Stimulated activated memory B cell treated with anti-CD40 and anti-IgM and Interleukin-4, amounts not matched to agents 10 μg/mL and 1 μg/mL and 100 μg/mL, for 72 hours (primary cell): Measurements from ENCODE around the gene KRT79.

ENCODE experiments used
- ATAC-seq: fragments of 150-1000 bp; cut with Tn5 transposase; 2 replicates; pipeline ENCODE4 v1.10.0; 2021
- H3K27ac Mint-ChIP-seq: one replicate; pipeline ENCODE4 v1.8.0; 2022; ENCODE audit warnings: mild to moderate bottlenecking, mixed read lengths
- H3K27me3 Mint-ChIP-seq: one replicate; pipeline ENCODE4 v1.8.0; 2022; ENCODE audit warnings: mixed read lengths
- H3K36me3 Mint-ChIP-seq: one replicate; pipeline ENCODE4 v1.8.0; 2022; ENCODE audit warnings: mixed read lengths
- H3K4me1 Mint-ChIP-seq: one replicate; pipeline ENCODE4 v1.8.0; 2022; ENCODE audit warnings: mixed read lengths
- H3K4me3 Mint-ChIP-seq: one replicate; pipeline ENCODE4 v1.8.0; 2022; ENCODE audit warnings: mild to moderate bottlenecking, moderate library complexity, mixed read lengths
- H3K9me3 Mint-ChIP-seq: one replicate; pipeline ENCODE4 v1.8.0; 2022; ENCODE audit warnings: mixed read lengths

KRT79 gene

GRCh38 chr12:52788876-52789636 lies 45.1 kb downstream of the KRT79 start:
- Mint-ChIP-seq H3K36me3 (no peaks in the 10 kb centered on the region), H3K9me3 (peaks cover 3% of the 10 kb centered on the region), H3K4me1 (peaks cover 8% of the 10 kb centered on the region), H3K27me3 (peaks cover 42% of the 10 kb centered on the region), H3K27ac (no peak overlapping the region), H3K4me3 (no peak overlapping the region)
- no peak for ATAC-seq

DNA sequence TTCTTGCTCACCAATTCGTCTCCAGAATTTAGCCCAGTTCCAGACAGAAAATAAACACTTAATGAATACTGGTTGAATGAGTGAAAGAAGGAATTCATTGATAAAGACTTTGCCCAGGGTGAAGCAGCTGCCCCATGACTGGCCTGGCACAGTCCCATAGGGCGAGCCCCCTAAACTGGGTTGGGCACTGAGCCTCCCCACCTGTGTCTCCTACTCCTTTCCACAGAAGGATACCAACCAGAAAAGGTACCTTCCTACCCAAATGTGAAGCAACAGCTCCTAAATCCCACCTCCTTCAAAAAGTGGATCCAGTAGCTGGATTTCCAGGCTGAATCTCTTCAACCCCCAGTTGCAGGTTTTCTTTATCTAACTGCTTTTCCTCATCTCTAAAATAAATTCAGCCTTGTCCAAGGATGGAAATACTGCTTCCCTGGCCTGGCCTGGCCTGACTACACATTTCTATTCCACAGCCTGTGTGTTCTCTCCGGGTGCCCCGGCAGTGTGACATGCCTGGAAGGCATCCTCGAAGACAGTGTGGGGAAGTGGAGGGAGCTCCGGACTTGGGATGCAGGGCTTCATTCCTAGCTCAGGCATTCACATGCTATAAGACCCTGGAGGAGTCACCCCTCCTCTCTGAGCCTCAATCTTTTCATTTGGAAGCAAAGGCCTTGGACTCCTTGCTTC lies 45.8 kb downstream of the KRT79 start:
- Mint-ChIP-seq H3K36me3 (no peaks in the 10 kb centered on the region), H3K4me3 (no peak overlapping the region), H3K27me3 (peaks cover 41% of the 10 kb centered on the region), H3K4me1 (peaks cover 8% of the 10 kb centered on the region), H3K27ac (no peak overlapping the region), H3K9me3 (peaks cover 3% of the 10 kb centered on the region)
- no peak for ATAC-seq

DNA sequence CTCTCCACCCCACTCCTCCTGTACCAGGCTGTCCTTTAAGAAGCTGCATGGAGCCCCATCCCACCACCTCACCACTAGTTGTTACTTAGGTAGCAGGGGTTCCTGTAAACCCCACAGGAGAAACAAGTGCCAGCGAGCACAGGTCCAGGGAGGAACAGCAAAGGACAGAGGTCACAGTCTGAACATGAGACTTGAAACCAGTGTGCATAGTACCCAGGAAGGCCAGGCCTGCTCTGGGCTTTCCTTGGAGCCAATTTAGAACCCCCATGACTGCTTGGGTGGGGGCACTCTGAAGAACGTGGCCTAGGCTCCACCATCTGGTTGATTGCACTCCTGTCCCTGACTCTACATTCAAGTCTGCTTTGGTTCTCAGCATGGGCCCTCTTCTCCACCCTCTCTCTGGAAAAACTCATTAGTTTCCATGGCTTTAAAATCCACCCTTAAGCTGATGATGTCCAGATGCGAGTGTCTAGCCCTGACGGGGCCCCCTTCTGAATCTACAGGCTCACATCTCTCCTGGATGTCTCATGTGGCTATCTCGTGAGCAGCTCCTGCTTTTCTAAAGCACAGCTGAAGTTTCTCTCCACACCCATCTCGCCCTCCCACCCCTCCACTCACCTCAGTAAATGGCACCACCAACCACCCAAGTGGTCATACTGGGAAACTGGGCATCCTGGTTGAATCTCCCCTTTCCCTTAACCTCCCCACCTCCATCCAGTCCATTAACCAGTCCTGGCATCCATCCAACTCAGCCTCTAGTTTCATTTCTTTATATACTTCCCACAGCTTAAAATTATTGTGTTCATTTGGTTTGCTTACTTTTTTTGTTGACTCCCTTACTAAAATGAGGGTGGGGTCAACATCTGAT lies 46.6 kb downstream of the KRT79 start:
- H3K27me3 Mint-ChIP-seq = peaks cover 40% of the 10 kb centered on the region
- ATAC-seq = no peak
- peaks cover 8% of the 10 kb centered on the region for H3K4me1 Mint-ChIP-seq
- H3K36me3 Mint-ChIP-seq = no peaks in the 10 kb centered on the region
- no peak overlapping the region for H3K4me3 Mint-ChIP-seq
- peaks cover 3% of the 10 kb centered on the region for H3K9me3 Mint-ChIP-seq
- H3K27ac Mint-ChIP-seq = no peak overlapping the region

DNA sequence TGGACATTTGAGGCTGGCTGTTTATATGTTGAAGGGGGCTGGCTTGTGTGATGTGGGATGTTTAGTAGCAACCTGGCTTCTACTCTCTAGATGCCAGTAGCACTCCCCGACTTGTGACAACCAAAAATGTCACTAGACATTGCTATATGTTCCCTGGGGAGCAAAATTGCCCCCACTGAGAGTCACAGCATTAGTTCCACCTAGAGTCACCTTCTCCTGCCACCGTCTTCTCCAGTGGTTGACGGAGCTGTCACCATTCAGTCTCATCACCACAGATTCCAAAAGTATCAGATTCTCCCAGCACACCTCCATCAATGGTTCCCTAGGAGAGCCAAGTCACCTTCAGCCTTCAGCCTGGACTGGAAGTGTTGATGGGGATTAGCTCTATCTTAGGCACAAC lies 49.2 kb downstream of the KRT79 start:
- H3K4me3 Mint-ChIP-seq = no peak overlapping the region
- peaks cover 31% of the 10 kb centered on the region for H3K27me3 Mint-ChIP-seq
- H3K27ac Mint-ChIP-seq = no peak overlapping the region
- H3K36me3 Mint-ChIP-seq = no peaks in the 10 kb centered on the region
- peaks cover 3% of the 10 kb centered on the region for H3K9me3 Mint-ChIP-seq
- no peak for ATAC-seq
- H3K4me1 Mint-ChIP-seq = no peaks in the 10 kb centered on the region

DNA sequence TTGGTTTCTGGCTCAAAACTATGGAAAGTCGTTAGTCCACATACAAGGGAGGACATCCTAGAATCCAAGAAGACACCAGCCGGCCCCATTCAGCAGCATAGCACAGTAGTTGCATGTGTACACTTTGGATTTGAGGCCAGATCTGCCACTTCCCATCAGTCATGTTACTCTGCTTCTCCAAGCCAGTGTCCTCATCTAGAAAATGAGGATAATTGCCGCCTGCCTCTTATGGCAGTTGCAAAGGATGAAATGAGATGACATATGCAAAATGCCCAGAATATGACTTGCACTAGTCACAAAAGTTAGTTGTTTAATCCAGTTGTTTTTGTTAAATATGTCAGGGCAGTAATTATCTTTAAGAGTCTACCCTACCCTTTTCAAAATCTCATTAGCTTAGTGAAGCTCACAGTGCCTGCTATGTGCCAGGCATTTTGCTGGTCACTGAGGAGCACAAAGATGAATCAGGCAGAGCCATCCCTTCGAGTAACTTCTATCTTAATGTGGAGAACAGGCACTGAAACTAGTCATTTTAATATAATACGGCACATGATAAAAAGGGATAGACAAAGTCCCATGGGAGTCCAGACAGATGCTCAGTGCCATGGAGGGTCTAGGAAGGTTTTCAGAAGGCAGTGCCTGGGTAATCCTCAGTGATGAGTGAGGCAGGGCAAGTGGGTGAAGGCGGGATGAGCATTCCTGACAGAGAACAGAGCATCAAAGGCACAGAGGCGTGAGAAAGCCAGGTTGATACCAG lies 50.4 kb downstream of the KRT79 start:
- Mint-ChIP-seq H3K27ac (no peak overlapping the region), H3K4me1 (no peaks in the 10 kb centered on the region), H3K4me3 (no peak overlapping the region), H3K9me3 (peaks cover 3% of the 10 kb centered on the region), H3K27me3 (peaks cover 26% of the 10 kb centered on the region), H3K36me3 (no peaks in the 10 kb centered on the region)
- no peak for ATAC-seq

DNA sequence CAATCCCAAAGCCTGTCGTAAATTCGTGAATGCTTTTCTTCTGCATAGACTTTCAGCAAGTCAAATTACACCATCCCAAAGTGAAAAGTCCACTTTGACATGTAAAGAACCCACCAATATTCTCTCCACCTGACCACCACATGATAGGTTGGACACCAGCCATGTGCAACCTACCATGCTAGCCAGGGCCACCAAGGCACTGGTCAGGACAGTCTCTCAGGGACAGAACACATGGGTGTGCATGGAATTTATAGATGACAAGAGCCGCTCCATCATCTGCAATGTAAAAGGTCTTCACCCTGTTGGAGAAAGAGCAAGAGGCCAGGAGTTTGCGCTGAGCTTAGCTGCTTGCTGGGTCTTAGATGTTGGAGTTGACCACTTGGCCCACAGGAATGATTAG lies 51.6 kb downstream of the KRT79 start:
- Mint-ChIP-seq H3K27ac (no peak overlapping the region), H3K4me1 (no peaks in the 10 kb centered on the region), H3K27me3 (peaks cover 23% of the 10 kb centered on the region), H3K36me3 (no peaks in the 10 kb centered on the region), H3K4me3 (no peak overlapping the region), H3K9me3 (peaks cover 3% of the 10 kb centered on the region)
- no peak for ATAC-seq

- no peaks in the 10 kb centered on the region for H3K36me3 Mint-ChIP-seq
- H3K27me3 Mint-ChIP-seq = peaks cover 33% of the 10 kb centered on the region
- no peak overlapping the region for H3K4me3 Mint-ChIP-seq
- ATAC-seq = no peak
- H3K27ac Mint-ChIP-seq = no peak overlapping the region
- peaks cover 3% of the 10 kb centered on the region for H3K9me3 Mint-ChIP-seq
- H3K4me1 Mint-ChIP-seq = no peaks in the 10 kb centered on the region
Measured at GRCh38 chr12:52781399-52782082, 52.6 kb downstream of the KRT79 start.

DNA sequence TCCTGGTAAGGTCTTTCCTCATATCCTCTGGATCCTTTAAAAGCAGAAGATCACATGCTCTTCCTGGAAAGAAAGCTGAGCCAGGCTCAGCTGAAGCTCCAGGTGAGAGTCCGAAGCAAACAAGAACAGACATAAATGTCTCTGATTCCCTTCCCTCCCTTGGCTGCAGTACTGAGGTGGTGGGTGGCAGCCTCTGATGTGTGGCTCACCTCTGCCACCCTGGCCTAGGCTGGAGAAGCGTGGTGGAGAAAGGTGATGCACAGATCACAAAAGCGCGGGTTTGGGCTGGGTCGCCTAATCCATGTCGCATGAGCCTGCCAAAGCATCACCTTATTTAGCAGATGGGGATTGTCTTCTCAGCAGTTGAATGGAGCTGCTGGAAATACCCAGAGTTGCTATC lies 54.2 kb downstream of the KRT79 start:
- ATAC-seq = no peak
- H3K4me3 Mint-ChIP-seq = no peak overlapping the region
- H3K9me3 Mint-ChIP-seq = no peaks in the 10 kb centered on the region
- H3K4me1 Mint-ChIP-seq = no peaks in the 10 kb centered on the region
- H3K27ac Mint-ChIP-seq = no peak overlapping the region
- H3K36me3 Mint-ChIP-seq = no peaks in the 10 kb centered on the region
- peaks cover 45% of the 10 kb centered on the region for H3K27me3 Mint-ChIP-seq

GRCh38 chr12:52778833-52779232 lies 55.3 kb downstream of the KRT79 start:
- ATAC-seq = no peak
- H3K4me3 Mint-ChIP-seq = no peak overlapping the region
- H3K27ac Mint-ChIP-seq = no peak overlapping the region
- H3K36me3 Mint-ChIP-seq = no peaks in the 10 kb centered on the region
- H3K4me1 Mint-ChIP-seq = no peaks in the 10 kb centered on the region
- H3K9me3 Mint-ChIP-seq = no peaks in the 10 kb centered on the region
- peaks cover 39% of the 10 kb centered on the region for H3K27me3 Mint-ChIP-seq

DNA sequence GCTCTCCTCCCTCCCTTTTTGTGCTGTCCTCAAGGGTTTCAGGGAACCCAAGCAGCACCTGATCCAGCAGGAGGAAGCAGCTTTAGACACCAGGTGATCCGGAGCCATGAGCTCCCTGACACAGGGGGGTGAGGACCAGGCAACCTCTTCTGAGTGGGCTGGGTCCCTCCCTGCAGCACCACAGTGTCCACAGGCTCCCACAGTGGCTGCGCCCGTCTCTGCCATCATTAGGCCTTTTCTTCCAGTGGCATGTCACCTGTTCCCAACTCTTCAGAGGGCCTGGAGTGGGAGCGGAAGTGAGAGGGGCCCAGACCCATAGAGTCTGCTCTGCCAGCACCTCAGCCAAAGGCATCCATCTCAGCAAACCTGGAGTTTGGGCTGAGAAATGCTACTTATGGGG lies 56.5 kb downstream of the KRT79 start:
- peaks cover 35% of the 10 kb centered on the region for H3K27me3 Mint-ChIP-seq
- H3K9me3 Mint-ChIP-seq = no peaks in the 10 kb centered on the region
- H3K27ac Mint-ChIP-seq = no peak overlapping the region
- H3K4me3 Mint-ChIP-seq = no peak overlapping the region
- no peaks in the 10 kb centered on the region for H3K4me1 Mint-ChIP-seq
- no peak for ATAC-seq
- H3K36me3 Mint-ChIP-seq = no peaks in the 10 kb centered on the region

GRCh38 chr12:52776913-52777395 lies 57.2 kb downstream of the KRT79 start, which contains the start of gene KRT76:
Gene KRT76, minus strand, starts transcription at chr12:52777345. Its CDS starts 54 bp downstream, at chr12:52777291.
- Mint-ChIP-seq H3K4me3 (no peak within 1 kb of the TSS), H3K36me3 (no peaks in the 10 kb centered on the region), H3K4me1 (no peaks in the 10 kb centered on the region), H3K27ac (no peak within 1 kb of the TSS), H3K9me3 (no peaks in the 10 kb centered on the region), H3K27me3 (peaks cover 35% of the 10 kb centered on the region)
- ATAC-seq = no peak

DNA sequence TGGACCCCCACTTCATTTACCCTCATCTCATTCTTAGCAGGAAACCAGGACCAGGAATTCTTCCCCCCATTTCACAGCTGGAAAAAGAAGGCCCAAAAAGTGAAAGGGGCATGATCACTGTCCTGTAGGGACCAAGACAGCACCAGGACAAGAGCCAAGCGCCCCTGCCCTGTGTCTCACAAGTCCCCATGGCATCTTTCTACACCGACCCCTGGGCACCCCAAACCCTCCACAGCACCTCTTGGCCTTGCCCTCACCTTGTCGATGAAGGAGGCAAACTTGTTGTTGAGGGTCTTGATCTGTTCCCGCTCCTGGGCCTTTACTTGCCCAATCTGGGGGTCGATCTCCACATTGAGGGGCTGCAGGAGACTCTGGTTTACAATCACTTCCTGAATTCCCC lies 57.7 kb downstream of the KRT79 start:
- Mint-ChIP-seq H3K4me1 (no peaks in the 10 kb centered on the region), H3K4me3 (no peak overlapping the region), H3K27ac (no peak overlapping the region), H3K36me3 (no peaks in the 10 kb centered on the region), H3K9me3 (no peaks in the 10 kb centered on the region), H3K27me3 (peaks cover 35% of the 10 kb centered on the region)
- no peak for ATAC-seq

DNA sequence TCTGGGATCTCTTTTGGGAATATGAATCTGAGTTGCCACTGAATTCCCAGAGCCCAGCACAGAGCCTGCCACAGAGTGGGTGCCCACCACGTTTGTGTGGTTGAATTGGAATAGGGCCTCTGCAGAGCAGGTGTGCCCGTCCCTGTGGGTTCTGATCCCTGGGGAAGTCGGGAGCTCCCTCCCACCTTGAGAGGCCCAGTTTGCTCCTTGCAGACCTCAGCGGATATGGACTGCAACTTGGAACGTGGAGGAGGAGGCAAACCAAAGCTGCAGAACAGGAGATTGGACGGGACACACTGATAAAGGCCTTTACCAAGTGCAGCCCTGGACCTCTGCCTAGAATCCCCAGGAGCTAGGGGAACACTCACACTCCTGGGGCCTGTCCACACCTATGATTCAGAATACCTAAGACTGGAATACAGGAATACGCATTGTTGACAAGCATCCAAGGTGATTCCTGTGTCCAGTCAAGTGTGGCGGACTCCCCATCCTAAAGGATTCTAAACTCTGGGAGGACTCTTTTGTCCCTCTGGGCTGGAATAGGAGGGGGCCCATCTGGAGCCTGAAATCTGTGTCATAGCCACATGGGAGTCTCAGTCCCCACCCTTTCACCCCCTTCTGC lies 59.4 kb downstream of the KRT79 start:
- Mint-ChIP-seq H3K27ac (no peak overlapping the region), H3K4me3 (no peak overlapping the region), H3K9me3 (no peaks in the 10 kb centered on the region), H3K27me3 (peaks cover 40% of the 10 kb centered on the region), H3K36me3 (no peaks in the 10 kb centered on the region), H3K4me1 (no peaks in the 10 kb centered on the region)
- ATAC-seq = no peak

DNA sequence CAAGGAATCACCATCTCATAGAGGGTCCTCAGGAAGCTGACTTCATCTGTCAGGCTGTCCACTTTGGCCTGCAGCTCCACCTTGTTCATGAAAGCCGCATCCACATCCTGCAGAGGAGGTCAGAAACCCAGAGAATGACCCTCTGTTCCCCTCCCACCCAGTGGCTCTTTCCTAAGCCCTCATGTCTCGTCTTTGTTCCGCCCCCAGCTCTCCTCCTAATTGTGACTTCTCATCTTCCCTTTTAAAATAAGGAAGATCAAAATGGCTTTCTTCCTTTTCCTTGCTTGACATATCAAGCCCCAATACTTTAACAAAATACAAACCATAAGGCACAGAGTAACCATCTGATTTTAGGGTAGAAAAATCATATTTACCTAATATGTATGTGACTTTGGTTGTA lies 61.3 kb downstream of the KRT79 start:
- ATAC-seq = no peak
- no peaks in the 10 kb centered on the region for H3K4me1 Mint-ChIP-seq
- H3K36me3 Mint-ChIP-seq = no peaks in the 10 kb centered on the region
- H3K27me3 Mint-ChIP-seq = peaks cover 46% of the 10 kb centered on the region
- H3K27ac Mint-ChIP-seq = no peak overlapping the region
- no peaks in the 10 kb centered on the region for H3K9me3 Mint-ChIP-seq
- no peak overlapping the region for H3K4me3 Mint-ChIP-seq
